NCI-H2107 treated with DMSO at 0.1 percent for 48 hours (cell line): ENCODE measurements around the gene ZNHIT3.

ENCODE experiments used
- DNase-seq: peaks from one replicate; lab custom pipeline; 2025; ENCODE audit not compliant: unreplicated experiment; lab: John Stamatoyannopoulos, UW

ZNHIT3 gene

DNA sequence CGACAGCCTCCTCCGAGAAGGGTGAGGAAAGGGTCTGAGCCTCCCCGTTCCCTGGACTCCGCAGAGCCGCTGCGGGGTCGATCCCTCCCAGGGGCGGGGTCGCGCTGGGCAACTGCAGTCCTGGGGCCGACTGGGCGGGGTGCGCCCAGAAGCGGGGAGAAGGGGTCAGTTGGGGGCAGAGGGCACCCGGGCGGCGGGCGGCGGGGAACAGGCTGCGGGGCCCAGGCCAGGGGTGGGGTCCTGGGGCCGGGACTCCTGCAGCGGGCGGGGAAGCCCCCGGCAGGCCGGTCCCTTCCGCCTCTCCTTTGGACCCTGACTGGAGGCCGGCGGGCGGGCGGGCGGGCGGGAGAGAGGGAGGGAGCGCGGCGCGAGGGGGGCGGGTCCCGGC lies 58.6 kb downstream of the ZNHIT3 start:
- DNase-seq, result no peak
